HL-60 (cell line): ENCODE data around the gene IFTAP.

Experiments used
- GABPA ChIP-seq: IDR thresholded peaks from 2 replicates; pipeline ENCODE4 v1.6.1; 2012; ENCODE audit warnings: low read depth
- POLR2AphosphoS5 ChIP-seq: IDR thresholded peaks from 2 replicates; pipeline ENCODE4 v1.6.1; 2012; ENCODE audit warnings: low read depth
- TF ChIP-seq, protein P1 (sequence below): IDR thresholded peaks from one replicate; pipeline ENCODE4 v1.5.1; 2011; ENCODE audit warnings: low read length, control low read depth, inconsistent platforms; ENCODE audit not compliant: insufficient read depth
- TF ChIP-seq, protein P2 (sequence below): IDR thresholded peaks from 2 replicates; pipeline ENCODE4 v1.6.1; 2012; ENCODE audit warnings: low read depth; ENCODE audit not compliant: insufficient replicate concordance

DNA sequence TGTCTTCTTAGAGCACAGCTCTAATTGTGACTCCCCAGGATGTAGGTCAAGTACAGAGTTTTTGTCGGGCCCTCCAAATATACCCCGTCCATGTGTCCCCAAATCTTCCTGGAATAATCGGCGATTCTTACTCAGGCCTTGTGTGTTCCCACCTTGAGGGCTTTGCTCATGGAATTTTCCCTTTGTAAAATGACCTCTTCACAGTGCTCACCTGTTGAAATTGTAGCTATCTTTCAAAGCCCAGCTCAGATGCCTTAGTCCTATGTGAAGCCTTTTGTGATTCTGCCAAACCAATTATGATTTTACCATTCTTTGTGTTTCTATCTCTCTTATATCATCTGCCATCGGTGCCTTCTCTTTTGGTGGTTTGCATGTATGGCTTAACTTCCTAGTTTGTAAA lies 33.8 kb downstream of the IFTAP start:
- TF ChIP-seq GABPA (no peak), POLR2AphosphoS5 (no peak)
- TF ChIP-seq, protein P1, sequence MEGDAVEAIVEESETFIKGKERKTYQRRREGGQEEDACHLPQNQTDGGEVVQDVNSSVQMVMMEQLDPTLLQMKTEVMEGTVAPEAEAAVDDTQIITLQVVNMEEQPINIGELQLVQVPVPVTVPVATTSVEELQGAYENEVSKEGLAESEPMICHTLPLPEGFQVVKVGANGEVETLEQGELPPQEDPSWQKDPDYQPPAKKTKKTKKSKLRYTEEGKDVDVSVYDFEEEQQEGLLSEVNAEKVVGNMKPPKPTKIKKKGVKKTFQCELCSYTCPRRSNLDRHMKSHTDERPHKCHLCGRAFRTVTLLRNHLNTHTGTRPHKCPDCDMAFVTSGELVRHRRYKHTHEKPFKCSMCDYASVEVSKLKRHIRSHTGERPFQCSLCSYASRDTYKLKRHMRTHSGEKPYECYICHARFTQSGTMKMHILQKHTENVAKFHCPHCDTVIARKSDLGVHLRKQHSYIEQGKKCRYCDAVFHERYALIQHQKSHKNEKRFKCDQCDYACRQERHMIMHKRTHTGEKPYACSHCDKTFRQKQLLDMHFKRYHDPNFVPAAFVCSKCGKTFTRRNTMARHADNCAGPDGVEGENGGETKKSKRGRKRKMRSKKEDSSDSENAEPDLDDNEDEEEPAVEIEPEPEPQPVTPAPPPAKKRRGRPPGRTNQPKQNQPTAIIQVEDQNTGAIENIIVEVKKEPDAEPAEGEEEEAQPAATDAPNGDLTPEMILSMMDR: no peak
- TF ChIP-seq, protein P2, sequence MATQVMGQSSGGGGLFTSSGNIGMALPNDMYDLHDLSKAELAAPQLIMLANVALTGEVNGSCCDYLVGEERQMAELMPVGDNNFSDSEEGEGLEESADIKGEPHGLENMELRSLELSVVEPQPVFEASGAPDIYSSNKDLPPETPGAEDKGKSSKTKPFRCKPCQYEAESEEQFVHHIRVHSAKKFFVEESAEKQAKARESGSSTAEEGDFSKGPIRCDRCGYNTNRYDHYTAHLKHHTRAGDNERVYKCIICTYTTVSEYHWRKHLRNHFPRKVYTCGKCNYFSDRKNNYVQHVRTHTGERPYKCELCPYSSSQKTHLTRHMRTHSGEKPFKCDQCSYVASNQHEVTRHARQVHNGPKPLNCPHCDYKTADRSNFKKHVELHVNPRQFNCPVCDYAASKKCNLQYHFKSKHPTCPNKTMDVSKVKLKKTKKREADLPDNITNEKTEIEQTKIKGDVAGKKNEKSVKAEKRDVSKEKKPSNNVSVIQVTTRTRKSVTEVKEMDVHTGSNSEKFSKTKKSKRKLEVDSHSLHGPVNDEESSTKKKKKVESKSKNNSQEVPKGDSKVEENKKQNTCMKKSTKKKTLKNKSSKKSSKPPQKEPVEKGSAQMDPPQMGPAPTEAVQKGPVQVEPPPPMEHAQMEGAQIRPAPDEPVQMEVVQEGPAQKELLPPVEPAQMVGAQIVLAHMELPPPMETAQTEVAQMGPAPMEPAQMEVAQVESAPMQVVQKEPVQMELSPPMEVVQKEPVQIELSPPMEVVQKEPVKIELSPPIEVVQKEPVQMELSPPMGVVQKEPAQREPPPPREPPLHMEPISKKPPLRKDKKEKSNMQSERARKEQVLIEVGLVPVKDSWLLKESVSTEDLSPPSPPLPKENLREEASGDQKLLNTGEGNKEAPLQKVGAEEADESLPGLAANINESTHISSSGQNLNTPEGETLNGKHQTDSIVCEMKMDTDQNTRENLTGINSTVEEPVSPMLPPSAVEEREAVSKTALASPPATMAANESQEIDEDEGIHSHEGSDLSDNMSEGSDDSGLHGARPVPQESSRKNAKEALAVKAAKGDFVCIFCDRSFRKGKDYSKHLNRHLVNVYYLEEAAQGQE: no peak
